Measurements from ENCODE around the gene RSPH1.

Gene RSPH1

DNA sequence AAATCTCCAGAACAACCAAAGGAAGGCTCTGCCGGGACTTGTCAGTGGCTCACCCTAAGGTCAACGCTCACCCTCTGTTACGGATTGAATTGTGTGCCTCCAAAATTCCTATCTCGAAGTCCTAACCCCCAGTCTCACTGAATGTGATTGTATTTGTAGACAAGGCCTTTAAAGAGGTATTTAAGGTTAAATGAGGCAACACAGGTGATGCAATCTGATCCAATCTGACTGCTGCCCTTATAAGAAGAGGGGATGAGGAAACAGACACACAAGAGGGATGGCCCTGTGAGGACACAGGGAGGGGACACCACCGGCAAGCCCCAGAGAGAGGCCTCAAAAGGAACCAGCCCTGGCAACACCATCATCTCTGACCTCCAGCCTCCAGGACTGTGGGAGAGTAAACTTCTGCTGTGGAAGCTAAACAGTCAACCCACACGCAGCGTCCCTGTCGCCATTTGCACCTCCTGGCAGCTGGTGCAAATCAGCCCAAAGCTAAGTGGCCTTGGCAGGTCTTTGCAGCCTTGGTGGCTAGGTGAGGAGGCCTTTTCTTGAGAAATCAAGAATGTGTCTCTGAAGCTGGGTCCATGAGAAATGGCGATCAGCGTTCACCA is 68.1 kb downstream of the RSPH1 start:
- DNase-seq (ENCODE audit: low read depth) = no peak

GRCh38 chr21:42426876-42427480 is 69.0 kb downstream of the RSPH1 start:
- DNase-seq (ENCODE audit: low read depth) = no peak

DNA sequence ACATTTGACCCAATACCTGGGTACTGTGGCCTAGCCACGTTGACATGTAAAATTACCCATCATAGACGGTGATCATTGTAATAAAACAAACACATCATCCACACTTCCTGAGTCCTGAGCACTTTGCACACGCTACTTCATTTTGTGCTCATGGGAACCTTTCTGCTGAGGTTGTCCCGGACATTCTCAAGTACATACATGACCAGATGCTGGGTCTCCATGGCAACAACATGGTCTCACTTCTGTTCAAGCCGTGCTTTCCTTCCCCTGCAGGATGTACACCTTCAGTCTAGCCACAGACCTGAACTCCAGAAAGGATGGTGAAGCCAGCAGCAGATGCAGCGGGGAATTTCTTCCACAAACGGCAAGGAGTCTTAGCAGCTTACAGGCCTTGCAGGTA is 69.6 kb downstream of the RSPH1 start:
- no peak for DNase-seq (ENCODE audit: low read depth)

- no peak for DNase-seq (ENCODE audit: low read depth)
Measured at GRCh38 chr21:42425591-42425990, 70.4 kb downstream of the RSPH1 start.

GRCh38 chr21:42424914-42425541 is 71.0 kb downstream of the RSPH1 start:
- DNase-seq (ENCODE audit: low read depth) = no peak

- no peak for DNase-seq (ENCODE audit: low read depth)
Measured at GRCh38 chr21:42423685-42424084, 72.3 kb downstream of the RSPH1 start.

- DNase-seq (ENCODE audit: low read depth) = no peak
Measured at GRCh38 chr21:42423197-42423675, 72.8 kb downstream of the RSPH1 start.

All from GM04504 (cell line).